NCI-H2081 treated with DMSO at 0.1 percent for 48 hours (cell line): Measurements from ENCODE around the gene MBL2.
A peak's percentile ranks its signal among the peaks of the same experiment; 100 is the strongest.

Source experiments
- DNase-seq: peaks from one replicate; lab custom pipeline; 2025; lab: John Stamatoyannopoulos, UW

Gene MBL2

GRCh38 chr10:52772623-52773022 lies at the start of gene MBL2:
Gene MBL2, minus strand, starts transcription at chr10:52772784. Its CDS starts 1,149 bp downstream, at chr10:52771635.
- DNase-seq = no peak

DNA sequence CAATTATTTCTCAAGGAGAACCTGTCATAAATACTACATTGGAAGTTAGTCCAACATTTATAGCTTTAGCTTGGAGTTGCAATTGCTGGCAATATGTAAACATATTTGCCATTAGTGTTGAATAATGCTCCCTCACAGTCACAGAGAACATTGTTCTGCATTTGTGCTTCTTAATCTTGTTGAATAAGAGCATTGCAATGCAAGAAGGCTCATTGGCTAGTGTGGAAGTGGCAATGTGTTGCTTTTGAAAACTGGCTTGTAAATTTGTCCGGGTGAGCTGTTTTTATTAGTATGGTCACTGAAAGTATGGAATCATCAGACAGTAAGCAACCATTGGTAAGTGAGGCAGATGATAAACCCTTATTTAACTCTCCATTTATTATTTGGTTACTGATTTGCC lies 47.7 kb upstream of the MBL2 start:
- DNase-seq = no peak

- peak; percentile 13 for DNase-seq
These were observed 45.4 kb upstream of the MBL2 start for GRCh38 chr10:52818019-52818418.

DNA sequence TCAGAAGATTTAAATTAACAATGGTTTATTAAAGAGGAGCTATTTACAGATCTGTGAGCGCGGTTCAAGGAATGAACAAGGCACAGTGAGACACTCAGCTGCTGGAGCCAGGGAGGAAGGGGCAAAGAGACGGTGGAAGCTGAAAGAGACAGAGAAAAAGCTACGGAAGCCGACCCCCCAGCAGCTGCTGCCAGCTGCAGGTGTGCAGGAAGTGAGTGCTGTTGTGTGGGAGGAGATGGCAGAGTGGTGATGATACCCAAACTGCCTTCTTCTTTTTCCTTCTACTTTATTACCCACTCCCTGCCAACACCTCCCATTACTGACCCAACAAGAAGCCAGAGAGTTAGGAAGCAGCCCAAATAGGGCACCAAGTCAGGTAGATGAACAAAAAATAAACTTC lies 41.9 kb upstream of the MBL2 start:
- DNase-seq = no peak

DNA sequence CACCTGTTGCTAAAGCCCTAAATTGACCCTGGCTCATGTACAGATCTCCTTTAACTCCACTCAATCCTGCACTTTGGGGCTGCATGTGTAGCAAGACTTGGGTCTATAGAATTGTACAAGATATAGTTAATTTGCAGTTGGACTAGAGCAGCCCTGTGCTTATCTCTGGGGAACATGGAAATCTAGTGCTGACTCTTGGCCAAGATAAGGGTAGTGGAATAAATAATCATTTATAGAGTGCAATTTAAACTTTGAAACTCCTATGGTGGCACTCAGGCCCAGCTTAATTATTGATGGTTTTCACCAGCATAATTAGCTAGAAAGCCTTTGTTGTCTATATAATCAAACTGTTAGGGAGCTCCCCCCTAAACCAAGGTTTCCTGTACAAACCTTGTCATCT lies 39.2 kb upstream of the MBL2 start:
- DNase-seq = no peak

DNA sequence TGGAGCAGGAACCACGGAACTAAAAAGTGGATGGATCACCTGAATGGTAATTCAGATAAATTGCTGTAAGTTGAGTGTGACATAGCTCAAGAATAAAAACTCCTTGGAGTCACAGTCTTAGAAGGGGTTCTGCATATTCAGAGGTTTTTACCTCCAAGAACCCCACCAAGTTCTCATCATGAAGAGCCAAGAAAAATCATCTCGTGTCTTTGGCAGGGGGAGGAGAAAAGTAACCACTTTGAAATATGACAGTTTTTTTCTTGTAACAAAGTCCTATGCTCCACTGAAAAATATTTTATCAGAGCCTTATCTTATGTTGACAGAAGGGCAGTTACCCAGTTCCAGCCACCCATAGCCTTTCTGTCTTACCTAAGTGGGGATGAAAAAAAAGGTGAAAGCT lies 38.2 kb upstream of the MBL2 start:
- no peak for DNase-seq

- DNase-seq = no peak
These were observed 35.2 kb upstream of the MBL2 start for GRCh38 chr10:52807803-52808202.

DNA sequence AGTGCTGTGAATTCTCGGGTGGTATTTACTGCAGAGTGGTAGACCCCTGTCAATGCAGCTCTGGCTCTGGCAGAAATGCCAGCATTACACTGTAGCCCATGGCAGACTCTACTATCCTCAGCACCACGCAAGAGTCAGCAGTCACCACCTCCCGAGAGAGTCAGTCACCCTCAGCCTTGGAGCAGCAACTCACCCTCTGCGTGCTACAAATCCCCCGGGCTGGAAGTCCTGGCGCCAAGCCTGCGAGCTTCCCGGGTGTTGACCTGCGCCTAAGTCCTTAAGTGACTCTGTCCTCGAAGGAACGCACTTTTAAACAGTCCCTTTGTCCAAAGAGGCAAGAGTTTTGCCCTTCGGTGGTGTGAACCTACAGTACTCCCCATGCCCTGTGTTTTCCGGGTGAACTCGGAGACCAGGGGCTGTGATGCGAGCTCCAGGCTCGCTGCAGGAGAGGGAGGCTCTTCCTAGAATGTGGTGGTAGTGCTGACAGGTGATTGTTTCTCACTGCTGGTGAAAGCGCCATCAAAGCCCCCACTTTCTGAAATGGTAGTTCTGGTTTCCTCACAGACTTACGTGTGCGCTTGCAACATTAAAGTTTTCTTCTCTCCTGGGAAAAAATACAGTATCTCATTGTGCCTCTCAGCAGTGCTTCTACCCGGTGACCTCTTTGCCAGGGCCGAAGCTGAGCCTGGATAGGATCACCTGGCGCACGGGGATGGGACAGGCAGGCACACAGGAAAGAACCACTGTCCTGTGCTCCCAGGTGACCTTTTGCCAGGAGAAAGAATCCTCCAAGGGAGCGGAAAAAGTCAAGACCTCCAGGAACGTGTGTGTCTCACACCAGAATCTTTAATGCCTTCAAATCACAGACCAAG lies 33.1 kb upstream of the MBL2 start:
- no peak for DNase-seq

- DNase-seq = no peak
These were observed 29.4 kb upstream of the MBL2 start for GRCh38 chr10:52801947-52802346.

DNA sequence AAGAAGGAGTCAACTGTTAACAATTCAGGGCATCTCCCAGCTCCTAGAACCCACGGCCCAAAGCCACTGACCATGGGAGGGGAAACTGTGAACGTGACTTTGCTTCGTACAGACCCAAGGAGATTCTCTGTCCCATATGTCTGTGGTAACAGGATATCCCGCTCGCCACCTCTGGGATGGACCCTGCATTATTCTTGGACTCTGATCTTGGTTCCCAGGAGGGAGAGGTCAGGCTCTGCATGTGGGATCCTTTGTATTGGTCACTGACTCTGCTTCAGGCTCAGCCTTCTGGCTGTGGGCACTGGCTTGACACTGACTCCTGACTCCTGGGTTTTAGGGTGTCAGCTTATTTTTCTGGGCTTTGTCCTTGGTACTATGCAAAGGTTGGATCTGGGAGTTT lies 13.5 kb upstream of the MBL2 start:
- DNase-seq = no peak

DNA sequence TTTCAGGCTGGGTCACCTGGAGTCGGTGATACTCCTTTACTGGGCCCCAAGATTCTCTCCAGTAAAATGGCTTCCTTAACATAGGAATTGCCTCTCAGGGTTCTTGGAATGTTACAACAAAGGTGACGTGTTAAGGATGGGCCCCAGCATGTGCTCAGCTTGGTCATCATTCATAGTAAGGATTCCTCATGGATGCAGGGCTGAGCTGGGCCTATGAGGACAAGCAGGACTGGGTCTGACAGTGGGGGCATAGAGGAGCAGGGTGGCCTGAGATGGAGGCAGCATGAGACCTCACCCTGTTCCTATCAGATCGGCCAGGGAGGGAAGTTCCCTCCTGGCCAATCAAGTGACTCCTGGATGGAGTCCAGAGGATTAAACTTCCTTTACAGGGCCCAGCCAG lies 12.8 kb upstream of the MBL2 start:
- DNase-seq = no peak

DNA sequence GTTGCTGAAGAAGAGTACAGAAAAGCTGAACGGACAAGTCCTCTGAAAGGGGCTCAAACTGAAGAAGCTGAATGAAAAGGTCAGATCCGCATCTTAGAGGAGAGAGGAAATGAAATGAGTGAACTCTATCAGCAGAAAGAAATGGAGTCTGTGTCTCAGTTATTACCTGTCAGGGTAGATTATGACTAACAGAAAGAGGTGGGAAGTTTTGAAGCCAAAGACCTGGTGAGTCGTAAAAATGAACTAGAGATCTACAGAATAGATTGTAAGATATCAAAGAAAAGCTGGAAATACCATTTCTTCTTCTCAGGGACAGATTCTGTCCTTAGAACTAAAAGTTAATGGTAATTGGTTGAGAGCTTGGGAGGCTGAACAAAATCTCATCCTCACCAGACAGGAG lies 11.1 kb upstream of the MBL2 start:
- DNase-seq = no peak

DNA sequence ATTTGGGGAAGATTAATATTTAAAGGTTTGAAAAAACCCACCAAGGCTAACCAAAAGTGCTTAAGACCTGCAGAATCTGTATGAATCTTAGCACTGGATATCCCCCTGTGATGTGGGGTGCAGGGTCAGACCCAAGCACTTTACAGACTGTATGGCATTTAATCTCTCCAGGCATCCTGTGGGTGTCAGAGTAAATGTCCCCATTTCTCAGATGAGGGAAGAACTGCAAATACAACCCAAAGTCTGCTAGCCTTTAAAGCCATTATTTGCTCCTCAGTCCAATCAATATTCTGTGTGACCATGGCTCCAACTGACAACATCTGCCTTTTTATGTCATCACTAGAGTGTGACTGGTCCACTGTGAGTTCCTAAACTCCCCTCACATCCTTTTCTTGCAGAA lies 10.0 kb upstream of the MBL2 start:
- DNase-seq = no peak

- DNase-seq = no peak
These were observed 8.0 kb upstream of the MBL2 start for GRCh38 chr10:52780391-52781155.

DNA sequence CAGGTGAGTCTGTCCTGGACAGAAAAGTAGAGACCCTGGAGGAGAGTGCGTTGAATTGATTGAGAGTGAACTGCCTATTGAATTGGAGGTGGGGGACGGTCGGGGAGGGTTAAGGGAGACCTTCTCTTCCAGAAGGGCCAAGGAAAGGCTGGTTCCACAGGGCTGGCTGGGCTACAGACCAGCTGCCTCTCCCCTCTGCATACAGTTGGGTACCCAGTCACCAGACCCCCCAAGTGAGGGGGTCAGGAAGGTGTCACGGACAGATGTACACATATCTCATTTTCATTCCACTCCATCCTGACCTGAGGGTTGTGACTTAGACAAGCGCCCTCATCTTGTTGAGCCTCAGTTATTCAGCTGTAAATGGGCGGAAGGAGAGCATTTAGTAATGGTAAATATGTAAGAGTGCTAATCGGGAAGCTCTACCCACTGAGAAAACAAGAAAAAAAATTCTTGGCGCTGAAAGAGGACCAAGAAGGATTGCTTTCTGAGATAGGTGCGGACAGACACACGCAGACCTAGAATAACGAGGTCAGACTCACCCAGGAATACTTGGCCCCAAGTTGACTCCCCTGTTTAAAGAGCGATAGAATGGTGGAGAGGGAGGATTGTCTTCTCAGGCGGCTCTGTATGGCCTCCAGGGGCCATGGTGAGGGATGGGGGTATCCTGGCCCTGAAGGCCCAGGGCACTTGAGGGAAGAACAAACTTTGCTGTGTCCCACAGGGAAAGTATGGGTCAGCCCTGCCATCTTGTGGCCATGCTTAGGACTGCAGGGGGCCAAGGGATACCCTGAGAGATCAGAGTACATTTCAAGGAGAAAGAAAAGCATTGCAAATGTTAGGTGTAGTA lies 7.2 kb upstream of the MBL2 start:
- DNase-seq = no peak

DNA sequence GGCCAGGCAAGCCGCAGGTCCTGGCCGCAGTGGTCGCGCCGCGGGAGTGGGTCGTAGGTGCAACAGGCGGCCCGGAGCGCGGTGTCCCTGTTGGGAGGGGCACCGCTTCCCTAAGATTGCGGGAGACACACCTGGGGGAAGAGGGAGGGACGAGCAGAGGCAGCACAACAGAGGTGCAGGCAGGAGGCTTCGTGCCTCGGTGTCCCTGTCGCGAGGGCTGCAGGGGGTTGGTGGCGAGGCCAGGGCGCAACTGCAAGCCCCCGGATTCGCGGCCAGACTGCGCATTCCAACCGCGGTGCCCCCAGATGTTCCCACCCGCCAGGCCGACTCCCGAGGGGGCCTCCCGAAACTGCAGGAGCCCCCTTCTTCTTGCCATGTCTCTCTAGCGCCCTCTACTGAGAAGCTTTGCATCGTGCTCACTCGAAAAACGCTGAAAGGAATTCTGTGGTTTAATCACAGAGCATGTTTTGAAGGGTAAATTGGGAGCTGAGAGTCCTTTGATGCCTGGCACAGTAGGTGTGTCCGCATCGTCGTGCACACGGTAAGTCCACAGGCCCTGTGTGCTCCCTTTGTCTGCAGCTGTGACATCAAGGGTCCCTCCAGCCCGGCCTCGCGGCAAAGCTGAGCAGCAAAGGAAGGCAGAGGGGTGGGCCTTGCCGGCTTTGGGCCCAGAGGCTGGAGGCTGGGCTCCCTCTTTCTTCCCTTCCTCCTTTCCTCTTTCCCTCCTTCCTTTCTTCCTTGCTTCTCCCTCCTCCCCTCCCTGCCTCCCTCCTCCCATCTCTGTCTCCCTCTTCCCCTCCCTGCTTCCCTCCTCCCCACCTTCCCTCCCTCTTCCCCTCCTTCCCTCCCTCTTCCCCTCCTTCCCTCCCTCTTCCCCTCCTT lies 6.2 kb upstream of the MBL2 start:
- DNase-seq = no peak

GRCh38 chr10:52777414-52777813 lies 4.8 kb upstream of the MBL2 start:
- DNase-seq = no peak

DNA sequence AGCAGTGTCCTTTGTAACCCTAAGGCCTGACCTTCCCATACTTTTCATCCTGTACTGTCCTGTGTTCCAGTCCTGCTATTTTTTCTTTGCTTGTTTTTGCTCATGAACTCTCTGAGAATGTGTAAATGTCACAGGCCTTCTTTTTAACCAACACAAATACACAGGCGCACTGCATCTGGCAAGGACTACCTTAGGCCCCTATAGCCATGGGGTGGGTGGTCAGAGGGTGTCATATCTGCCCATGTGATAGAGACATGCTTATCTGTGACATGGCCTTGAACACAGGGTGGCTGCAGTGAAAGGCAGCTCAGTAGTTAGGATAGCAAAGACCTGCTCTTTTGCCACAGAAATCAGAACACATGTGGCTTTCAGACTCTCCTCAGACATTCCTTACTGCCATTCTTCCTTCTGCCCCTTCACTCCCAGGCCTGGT lies 3.9 kb upstream of the MBL2 start:
- DNase-seq = no peak

GRCh38 chr10:52775132-52775647 lies 2.6 kb upstream of the MBL2 start:
- no peak for DNase-seq

DNA sequence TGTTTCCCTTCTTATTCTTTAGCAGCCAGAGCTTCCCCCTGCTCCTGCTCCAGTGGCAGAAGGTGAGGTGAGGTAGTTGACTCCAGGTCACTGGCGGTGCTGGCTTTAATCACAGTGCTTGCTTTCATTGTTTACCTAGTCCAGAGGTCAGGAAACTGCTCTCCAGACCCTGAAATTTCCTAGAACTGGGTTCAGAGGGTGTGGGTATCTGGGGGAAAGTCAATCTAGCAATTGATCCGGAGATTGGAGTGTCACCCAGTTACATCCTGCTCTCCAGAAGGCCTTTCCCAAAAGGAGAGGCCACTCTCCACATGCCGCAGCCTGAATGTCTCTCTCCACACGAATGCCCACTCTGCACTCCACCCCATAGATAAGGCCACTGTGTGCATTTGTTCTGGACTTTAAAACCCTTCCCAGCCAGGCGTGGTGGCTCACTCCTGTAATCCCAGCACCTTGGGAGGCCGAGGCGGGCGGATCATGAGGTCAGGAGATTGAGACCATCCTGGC lies 2.1 kb upstream of the MBL2 start:
- no peak for DNase-seq

- DNase-seq = no peak
These were observed 1.6 kb upstream of the MBL2 start for GRCh38 chr10:52774182-52774581.
